ENCODE data around the gene SPATA13.
"Not testable (repeated sequence)": the region's sequence is repeated elsewhere in the genome, so short reads cannot be mapped to it uniquely, and the experiment has no call there.

The SPATA13 gene

GRCh38 chr13:24280720-24281119, 120.2 kb downstream of the SPATA13 start:
- peak; percentile 54 for DNase-seq (ENCODE audit: low spot score)

- DNase-seq (ENCODE audit: low spot score) = no peak
These were observed 120.9 kb downstream of the SPATA13 start for GRCh38 chr13:24281188-24282008.

GRCh38 chr13:24282256-24282655, 121.7 kb downstream of the SPATA13 start:
- no peak for DNase-seq (ENCODE audit: low spot score)

GRCh38 chr13:24284889-24285565, 124.5 kb downstream of the SPATA13 start:
- DNase-seq (ENCODE audit: low spot score) = peak; percentile 68

- DNase-seq (ENCODE audit: low spot score) = no peak
These were observed 126.1 kb downstream of the SPATA13 start for GRCh38 chr13:24286624-24287023.

- DNase-seq (ENCODE audit: low spot score) = no peak
These were observed 127.3 kb downstream of the SPATA13 start for GRCh38 chr13:24287748-24288287.

- no peak for DNase-seq (ENCODE audit: low spot score)
These were observed 128.3 kb downstream of the SPATA13 start for GRCh38 chr13:24288870-24289269.

GRCh38 chr13:24290280-24290932, 129.9 kb downstream of the SPATA13 start:
- no peak for DNase-seq (ENCODE audit: low spot score)

GRCh38 chr13:24292481-24292880, 132.0 kb downstream of the SPATA13 start:
- DNase-seq (ENCODE audit: low spot score) = no peak

GRCh38 chr13:24293746-24294145, 133.2 kb downstream of the SPATA13 start:
- DNase-seq (ENCODE audit: low spot score) = no peak

GRCh38 chr13:24299488-24300114, 139.1 kb downstream of the SPATA13 start:
- no peak for DNase-seq (ENCODE audit: low spot score)

- DNase-seq (ENCODE audit: low spot score) = no peak
These were observed 140.9 kb downstream of the SPATA13 start for GRCh38 chr13:24301434-24301833.

- no peak for DNase-seq (ENCODE audit: low spot score)
These were observed 141.4 kb downstream of the SPATA13 start for GRCh38 chr13:24301911-24302310.

- DNase-seq (ENCODE audit: low spot score) = no peak
These were observed 144.1 kb downstream of the SPATA13 start for GRCh38 chr13:24304620-24305019.

GRCh38 chr13:24306632-24307031, 146.1 kb downstream of the SPATA13 start:
- peak; percentile 26 for DNase-seq (ENCODE audit: low spot score)

GRCh38 chr13:24307211-24308067, 146.9 kb downstream of the SPATA13 start:
- no peak for DNase-seq (ENCODE audit: low spot score)

GRCh38 chr13:24308068-24308445, 147.5 kb downstream of the SPATA13 start:
- DNase-seq (ENCODE audit: low spot score) = no peak

- no peak for DNase-seq (ENCODE audit: low spot score)
These were observed 148.0 kb downstream of the SPATA13 start for GRCh38 chr13:24308488-24309020.

- DNase-seq (ENCODE audit: low spot score) = not testable (repeated sequence)
These were observed 148.8 kb downstream of the SPATA13 start, which contains the start of gene C1QTNF9 for GRCh38 chr13:24309300-24309699. TSS of gene C1QTNF9 (plus strand) at chr13:24309580. CDS start at chr13:24316004, 6,424 bp downstream.

- no peak for DNase-seq (ENCODE audit: low spot score)
These were observed 152.9 kb downstream of the SPATA13 start for GRCh38 chr13:24313439-24313838.

- not testable (repeated sequence) for DNase-seq (ENCODE audit: low spot score)
These were observed 157.3 kb downstream of the SPATA13 start for GRCh38 chr13:24317835-24318234.
